ENCODE results near the gene ADGRG3. TPM values are rescaled to one million over a fixed set of nuclear protein-coding genes. Genes with fewer than 3 reads are reported as not detected.

Gene ADGRG3
- total and polyA plus RNA-seq, 9 of the 15 experiments (the other 6 are each of a cell fraction or from before 2014, with no cell fraction given), result 0.09 to 0.52 (median 0.14) TPM; not detected in 3

DNA sequence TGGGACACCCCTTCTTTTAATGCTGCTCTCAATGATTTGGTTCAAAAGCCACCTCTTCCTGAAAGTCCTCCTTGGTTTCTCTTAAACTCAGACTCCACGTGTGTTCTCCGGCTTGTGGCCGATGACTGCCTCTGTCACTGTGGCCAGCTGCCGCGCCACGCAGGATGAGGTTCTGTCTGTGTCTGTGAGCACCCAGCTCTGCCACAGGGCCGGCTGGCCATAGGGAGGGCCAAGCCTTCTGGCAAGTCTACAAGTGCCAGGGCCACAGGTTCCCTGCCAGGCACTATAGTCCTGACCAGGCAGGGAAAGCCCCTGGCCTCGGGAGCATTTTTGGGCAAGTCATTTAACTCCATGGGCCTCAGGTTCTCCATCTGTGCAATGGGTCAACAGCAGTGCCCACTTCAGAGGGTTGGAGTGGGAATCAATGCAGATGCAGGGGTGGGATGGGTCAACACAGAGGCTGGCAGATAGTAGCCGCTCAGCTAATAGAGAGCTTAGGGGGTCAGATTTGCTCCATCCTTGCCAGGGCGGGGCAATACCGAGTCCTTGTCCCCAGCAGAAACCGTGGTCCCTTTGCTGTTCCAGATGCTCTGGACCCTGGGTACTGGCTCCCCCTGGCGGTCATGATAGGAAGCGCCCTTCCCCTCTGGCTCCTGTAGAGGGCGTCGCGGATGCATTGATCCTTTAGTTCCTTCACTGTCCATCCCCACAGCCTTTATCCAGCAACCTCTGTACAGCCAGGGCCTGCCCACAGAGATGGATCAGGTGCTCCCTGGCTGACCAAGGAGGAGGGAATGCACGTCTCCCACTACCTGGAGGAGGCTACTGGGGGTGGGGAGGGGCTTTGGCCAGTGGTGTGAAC is 19.3 kb upstream of the ADGRG3 start (continued):
- TF ChIP-seq, protein P1, sequence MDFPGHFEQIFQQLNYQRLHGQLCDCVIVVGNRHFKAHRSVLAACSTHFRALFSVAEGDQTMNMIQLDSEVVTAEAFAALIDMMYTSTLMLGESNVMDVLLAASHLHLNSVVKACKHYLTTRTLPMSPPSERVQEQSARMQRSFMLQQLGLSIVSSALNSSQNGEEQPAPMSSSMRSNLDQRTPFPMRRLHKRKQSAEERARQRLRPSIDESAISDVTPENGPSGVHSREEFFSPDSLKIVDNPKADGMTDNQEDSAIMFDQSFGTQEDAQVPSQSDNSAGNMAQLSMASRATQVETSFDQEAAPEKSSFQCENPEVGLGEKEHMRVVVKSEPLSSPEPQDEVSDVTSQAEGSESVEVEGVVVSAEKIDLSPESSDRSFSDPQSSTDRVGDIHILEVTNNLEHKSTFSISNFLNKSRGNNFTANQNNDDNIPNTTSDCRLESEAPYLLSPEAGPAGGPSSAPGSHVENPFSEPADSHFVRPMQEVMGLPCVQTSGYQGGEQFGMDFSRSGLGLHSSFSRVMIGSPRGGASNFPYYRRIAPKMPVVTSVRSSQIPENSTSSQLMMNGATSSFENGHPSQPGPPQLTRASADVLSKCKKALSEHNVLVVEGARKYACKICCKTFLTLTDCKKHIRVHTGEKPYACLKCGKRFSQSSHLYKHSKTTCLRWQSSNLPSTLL (IDR thresholded peaks at IDR 0.05), result no peak
- 0 out of 2 replicates have a peak, but pooled peaks have one; percentile 21 for TF ChIP-seq ATF7 (IDR thresholded peaks at IDR 0.05)
- TF ChIP-seq CHD1 (IDR thresholded peaks at IDR 0.05; ENCODE audit: low read length), result no peak
- TF ChIP-seq KLF6 (CRISPR knock-in tag; IDR thresholded peaks at IDR 0.05; ENCODE audit: borderline replicate concordance), result no peak
- 0 out of 2 replicates have a peak, but pooled peaks have one; percentile 15 for TF ChIP-seq FOSL1 (tag; conservative IDR thresholded peaks at IDR 0.05)
- TF ChIP-seq NUFIP1 (IDR thresholded peaks at IDR 0.05; ENCODE audit: partially characterized antibody), result no peak
- TF ChIP-seq SAP30 (IDR thresholded peaks at IDR 0.05; ENCODE audit: borderline replicate concordance, insufficient read depth, low read depth, low read length, poor library complexity, severe bottlenecking), result no peak
- TF ChIP-seq, protein P2, sequence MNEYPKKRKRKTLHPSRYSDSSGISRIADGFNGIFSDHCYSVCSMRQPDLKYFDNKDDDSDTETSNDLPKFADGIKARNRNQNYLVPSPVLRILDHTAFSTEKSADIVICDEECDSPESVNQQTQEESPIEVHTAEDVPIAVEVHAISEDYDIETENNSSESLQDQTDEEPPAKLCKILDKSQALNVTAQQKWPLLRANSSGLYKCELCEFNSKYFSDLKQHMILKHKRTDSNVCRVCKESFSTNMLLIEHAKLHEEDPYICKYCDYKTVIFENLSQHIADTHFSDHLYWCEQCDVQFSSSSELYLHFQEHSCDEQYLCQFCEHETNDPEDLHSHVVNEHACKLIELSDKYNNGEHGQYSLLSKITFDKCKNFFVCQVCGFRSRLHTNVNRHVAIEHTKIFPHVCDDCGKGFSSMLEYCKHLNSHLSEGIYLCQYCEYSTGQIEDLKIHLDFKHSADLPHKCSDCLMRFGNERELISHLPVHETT (CRISPR knock-in tag; conservative IDR thresholded peaks at IDR 0.05 in 1 of 2, IDR thresholded peaks at IDR 0.05 in 1 of 2), result no peak
- TF ChIP-seq TSC22D4 (tag; IDR thresholded peaks at IDR 0.05), result no peak
- TF ChIP-seq ZNF589 (CRISPR knock-in tag; IDR thresholded peaks at IDR 0.05; ENCODE audit: low read depth), result no peak
- TF ChIP-seq TBL1XR1 (IDR thresholded peaks at IDR 0.05; ENCODE audit: low read length in 2 of 2), result 0 out of 4 replicates have a peak, but pooled peaks of 1 of the 2 experiments have one; percentile 36
- no peak for TF ChIP-seq ETS2 (tag; IDR thresholded peaks at IDR 0.05; ENCODE audit: borderline replicate concordance, poor library complexity, severe bottlenecking)
- TF ChIP-seq ZZZ3 (IDR thresholded peaks at IDR 0.05), result no peak
- TF ChIP-seq ZNF134 (CRISPR knock-in tag; conservative IDR thresholded peaks at IDR 0.05), result no peak
- TF ChIP-seq PCBP2 (IDR thresholded peaks at IDR 0.05; ENCODE audit: low read depth, low read length, poor library complexity, severe bottlenecking), result no peak
- no peak for TF ChIP-seq MXI1 (IDR thresholded peaks at IDR 0.05; ENCODE audit: low read depth, low read length)
- TF ChIP-seq, protein P3, sequence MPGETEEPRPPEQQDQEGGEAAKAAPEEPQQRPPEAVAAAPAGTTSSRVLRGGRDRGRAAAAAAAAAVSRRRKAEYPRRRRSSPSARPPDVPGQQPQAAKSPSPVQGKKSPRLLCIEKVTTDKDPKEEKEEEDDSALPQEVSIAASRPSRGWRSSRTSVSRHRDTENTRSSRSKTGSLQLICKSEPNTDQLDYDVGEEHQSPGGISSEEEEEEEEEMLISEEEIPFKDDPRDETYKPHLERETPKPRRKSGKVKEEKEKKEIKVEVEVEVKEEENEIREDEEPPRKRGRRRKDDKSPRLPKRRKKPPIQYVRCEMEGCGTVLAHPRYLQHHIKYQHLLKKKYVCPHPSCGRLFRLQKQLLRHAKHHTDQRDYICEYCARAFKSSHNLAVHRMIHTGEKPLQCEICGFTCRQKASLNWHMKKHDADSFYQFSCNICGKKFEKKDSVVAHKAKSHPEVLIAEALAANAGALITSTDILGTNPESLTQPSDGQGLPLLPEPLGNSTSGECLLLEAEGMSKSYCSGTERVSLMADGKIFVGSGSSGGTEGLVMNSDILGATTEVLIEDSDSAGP (CRISPR knock-in tag; IDR thresholded peaks at IDR 0.05), result 0 out of 2 replicates have a peak, but pooled peaks have one; percentile 20
- TF ChIP-seq MED1 (CRISPR knock-in tag; IDR thresholded peaks at IDR 0.05; ENCODE audit: borderline replicate concordance), result no peak
- peak; percentile 95 for TF ChIP-seq CTBP1 (IDR thresholded peaks at IDR 0.05; ENCODE audit: borderline replicate concordance)
- TF ChIP-seq HDAC8 (tag; IDR thresholded peaks at IDR 0.05), result no peak
- peak; percentile 100 for TF ChIP-seq SMC3 (conservative IDR thresholded peaks at IDR 0.05; ENCODE audit: insufficient read depth, low read depth, low read length)
- no peak for TF ChIP-seq E2F3 (CRISPR knock-in tag; IDR thresholded peaks at IDR 0.05)
- TF ChIP-seq C11orf30 (IDR thresholded peaks at IDR 0.05; ENCODE audit: low read depth), result no peak
